Measurements from ENCODE around the gene C14orf119.

DNA sequence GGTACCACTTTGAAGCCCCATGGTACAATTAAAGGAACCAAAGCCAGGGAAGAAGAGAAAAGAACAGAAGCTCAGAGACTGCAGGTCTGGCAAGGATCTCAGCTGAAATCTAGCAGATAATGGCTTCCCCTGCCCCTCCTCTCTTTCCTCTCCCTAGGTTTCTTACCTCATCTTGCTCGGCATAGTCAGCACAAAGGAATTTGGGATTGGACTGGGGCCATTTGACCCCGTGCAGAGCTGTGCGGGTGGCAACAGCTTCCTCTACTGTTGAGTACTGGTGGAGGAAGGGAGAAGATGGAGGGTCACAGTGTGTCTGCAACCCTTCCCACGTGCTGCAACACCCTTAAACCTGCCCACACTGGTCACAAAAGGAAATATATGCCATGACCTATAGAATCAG, 33.3 kb upstream of the C14orf119 start:
- TF ChIP-seq CTCF (IDR thresholded peaks at IDR 0.05) (no peak), POLR2AphosphoS5 (IDR thresholded peaks at IDR 0.05) (peak in 2 of 3 donors; percentile 6 to 60), EP300 (IDR thresholded peaks at IDR 0.05) (no peak), POLR2A (IDR thresholded peaks at IDR 0.05) (no peak)

Data from stomach (tissue), 4 donors.